Breast epithelium (tissue), 4 donors: ENCODE measurements around the gene INTS4. TPM values are rescaled to one million over a fixed set of nuclear protein-coding genes. Genes with fewer than 3 reads are reported as not detected.

Source experiments
- DNase-seq, 2 donors: peaks; one replicate each; pipeline ENCODE4 v3.0.0-alpha.2; 2019; ENCODE audit warnings: low spot score in 2 of 2
- H3K27ac ChIP-seq, 2 donors: fragments of 200-600 bp; sonication (generic) in 1 of 2; one replicate each; pipeline ENCODE4 v1.5.1; 2016 to 2019; ENCODE audit warnings: mild to moderate bottlenecking in 1 of 2
- H3K27me3 ChIP-seq, 2 donors: fragments of 200-600 bp; sonication (generic) in 1 of 2; one replicate each; pipeline versions ENCODE4 v1.5.1 to v1.6.0; 2017 to 2019; ENCODE audit warnings: control low read depth in 1 of 2, mild to moderate bottlenecking in 1 of 2
- H3K36me3 ChIP-seq: fragments of 200-600 bp; one replicate; pipeline ENCODE4 v1.5.1; 2019
- H3K4me1 ChIP-seq, 2 donors: fragments of 200-600 bp; sonication (generic); one replicate each; pipeline ENCODE4 v1.5.1; 2016 to 2019; ENCODE audit warnings: control low read depth in 1 of 2
- H3K4me3 ChIP-seq, 3 donors: fragments of 200-600 bp; sonication (generic); 1 replicate in 2 of 3; 2 replicates in 1 of 3; pipeline ENCODE4 v1.5.1; 2016 to 2019; ENCODE audit warnings: mild to moderate bottlenecking in 3 of 3, moderate library complexity in 2 of 3
- H3K9me3 ChIP-seq, 2 donors: fragments of 200-600 bp; sonication (generic) in 1 of 2; one replicate each; pipeline ENCODE4 v1.5.1; 2016 to 2019; ENCODE audit warnings: control low read depth in 1 of 2
- CTCF ChIP-seq, 3 donors: fragments of 450-650 bp; IDR thresholded peaks; one replicate each; pipeline ENCODE4 v1.5.1; 2016 to 2017; ENCODE audit warnings: antibody characterized with exemption in 3 of 3, mild to moderate bottlenecking in 3 of 3, moderate library complexity in 3 of 3
- POLR2A ChIP-seq: fragments of 450-650 bp; IDR thresholded peaks from one replicate; pipeline ENCODE4 v1.6.1; 2016; ENCODE audit warnings: antibody characterized with exemption, mild to moderate bottlenecking, moderate library complexity
- POLR2AphosphoS5 ChIP-seq, 3 donors: sonication (generic); formaldehyde crosslinking; IDR thresholded peaks; one replicate each; pipeline ENCODE4 v1.6.1; 2017; ENCODE audit warnings: antibody characterized with exemption in 3 of 3
- intact Hi-C: fragments of 100-400 bp; cut with DNase I; formaldehyde crosslinking; loops from one replicate; pipeline ENCODE4 v1.15.1; 2023; ENCODE audit warnings: low total_unique reads
- total RNA-seq, 3 donors: library from RNA; depleted of rRNA; stranded (reverse); fragments of >200 nt; gene quantifications; one replicate each; pipeline ENCODE4 v1.1.0, GENCODE V29; 2016

INTS4 gene
- total RNA-seq, 3 donors from 2014 or later: 34.6 to 58.4 (median 47.5) TPM

- Histone ChIP-seq H3K9me3 (no peaks in the 10 kb centered on the region), H3K27ac (peak overlapping the region; percentile 73 to 83)
- TF ChIP-seq POLR2AphosphoS5 (IDR thresholded peaks at IDR 0.05): no peak
- no peak for TF ChIP-seq CTCF (IDR thresholded peaks at IDR 0.05)
- TF ChIP-seq POLR2A: no peak
Measured at GRCh38 chr11:78039919-78040671, 45.6 kb upstream of the INTS4 start.

GRCh38 chr11:78039391-78039918, 45.0 kb upstream of the INTS4 start:
- TF ChIP-seq POLR2AphosphoS5 (IDR thresholded peaks at IDR 0.05) (no peak), CTCF (IDR thresholded peaks at IDR 0.05) (no peak), POLR2A (no peak)
- H3K4me1 ChIP-seq: peaks cover 0 to 14% of the 10 kb centered on the region in 2 donors
- peak overlapping the region; percentile 70 to 83 for H3K27ac ChIP-seq
- H3K36me3 ChIP-seq: no peaks in the 10 kb centered on the region
- no peaks in the 10 kb centered on the region for H3K27me3 ChIP-seq
- intact Hi-C loops: no loop called here
- H3K4me3 ChIP-seq: peak overlapping the region in 1 of 3 donors; percentile 17
- no peak for DNase-seq
- no peaks in the 10 kb centered on the region for H3K9me3 ChIP-seq

More at GRCh38 chr11:78039919-78040671, 45.6 kb upstream of the INTS4 start:
- intact Hi-C loops: no loop called here
- Histone ChIP-seq H3K4me1 (peaks cover 0 to 14% of the 10 kb centered on the region in 2 donors), H3K27me3 (no peaks in the 10 kb centered on the region), H3K4me3 (peak overlapping the region; percentile 1 to 24 (median 17)), H3K36me3 (no peaks in the 10 kb centered on the region)
- peak in 1 of 2 donors; percentile 72 for DNase-seq

GRCh38 chr11:78038697-78039313, 44.3 kb upstream of the INTS4 start:
- no peak overlapping the region for H3K4me3 ChIP-seq
- no peak for TF ChIP-seq POLR2AphosphoS5 (IDR thresholded peaks at IDR 0.05)
- no peaks in the 10 kb centered on the region for H3K36me3 ChIP-seq
- H3K9me3 ChIP-seq: no peaks in the 10 kb centered on the region
- peaks cover 0 to 14% of the 10 kb centered on the region in 2 donors for H3K4me1 ChIP-seq
- intact Hi-C loops: no loop called here
- DNase-seq: no peak
- H3K27me3 ChIP-seq: no peaks in the 10 kb centered on the region
- H3K27ac ChIP-seq: peak overlapping the region; percentile 20 to 83

GRCh38 chr11:78037825-78038620, 43.6 kb upstream of the INTS4 start:
- Histone ChIP-seq H3K27ac (peak overlapping the region; percentile 20 to 83), H3K4me3 (no peak overlapping the region), H3K4me1 (peaks cover 0 to 14% of the 10 kb centered on the region in 2 donors), H3K27me3 (no peaks in the 10 kb centered on the region), H3K36me3 (no peaks in the 10 kb centered on the region), H3K9me3 (no peaks in the 10 kb centered on the region)
- intact Hi-C loops: no loop called here
- TF ChIP-seq POLR2A (no peak), CTCF (IDR thresholded peaks at IDR 0.05) (no peak), POLR2AphosphoS5 (IDR thresholded peaks at IDR 0.05) (no peak)
- no peak for DNase-seq

GRCh38 chr11:78037056-78037455, 42.6 kb upstream of the INTS4 start:
- Histone ChIP-seq H3K4me3 (no peak overlapping the region), H3K27me3 (no peaks in the 10 kb centered on the region), H3K36me3 (no peaks in the 10 kb centered on the region), H3K9me3 (no peaks in the 10 kb centered on the region), H3K27ac (peak overlapping the region in 1 of 2 donors; percentile 53), H3K4me1 (peaks cover 0 to 15% of the 10 kb centered on the region in 2 donors)
- intact Hi-C loops: no loop called here
- TF ChIP-seq POLR2A: no peak
- no peak for TF ChIP-seq POLR2AphosphoS5 (IDR thresholded peaks at IDR 0.05)
- TF ChIP-seq CTCF (IDR thresholded peaks at IDR 0.05): no peak
- no peak for DNase-seq
